Body of pancreas (tissue), 4 donors: Measurements from ENCODE around the gene VSX1.

ENCODE experiments used
- POLR2A ChIP-seq, 3 donors: fragments of 450-650 bp; IDR thresholded peaks; one replicate each; pipeline ENCODE4 v1.6.1; 2016; ENCODE audit warnings: antibody characterized with exemption in 3 of 3, mild to moderate bottlenecking in 2 of 3
- TF ChIP-seq, protein P1 (sequence below), 7 experiments: fragments of 450-650 bp in 4 of 7; fragments of 200-600 bp in 3 of 7; sonication (generic) in 3 of 7; IDR thresholded peaks; one replicate each; pipeline ENCODE4 v1.5.1; 2016 to 2019; ENCODE audit warnings: antibody characterized with exemption in 7 of 7

DNA sequence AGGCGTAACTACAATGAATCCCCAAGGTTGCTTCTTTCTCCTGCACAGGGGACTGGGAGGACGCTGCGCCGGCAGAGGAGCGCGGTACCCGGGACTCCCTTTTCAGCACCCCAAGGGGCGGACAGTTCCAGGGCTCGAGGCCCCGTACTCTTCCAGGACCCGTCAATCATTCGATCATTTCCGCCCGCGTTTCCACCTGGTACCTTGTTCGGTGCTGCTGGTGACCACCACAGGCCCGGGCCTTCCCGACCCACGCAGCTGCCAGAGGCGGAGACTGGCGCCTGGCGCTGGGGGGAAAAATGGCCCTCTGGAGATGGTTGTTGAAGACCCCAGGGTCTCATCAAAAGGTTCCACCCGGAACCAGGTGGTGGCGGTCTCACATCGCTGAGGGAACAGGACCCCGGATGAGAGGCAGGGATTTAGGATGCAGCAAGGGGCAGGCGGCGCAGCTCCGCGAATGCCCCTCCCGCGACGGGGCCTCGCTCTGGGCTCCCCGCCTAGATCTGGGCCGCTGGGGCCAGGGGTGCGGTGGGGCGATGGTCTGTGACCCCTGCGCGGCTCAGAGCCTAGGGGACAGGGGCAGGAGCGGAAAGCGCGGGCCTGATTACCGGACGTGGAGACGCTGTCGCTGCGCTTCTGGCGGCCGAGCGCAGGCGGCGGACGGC lies 744 bp downstream of the VSX1 start:
- TF ChIP-seq, protein P1, sequence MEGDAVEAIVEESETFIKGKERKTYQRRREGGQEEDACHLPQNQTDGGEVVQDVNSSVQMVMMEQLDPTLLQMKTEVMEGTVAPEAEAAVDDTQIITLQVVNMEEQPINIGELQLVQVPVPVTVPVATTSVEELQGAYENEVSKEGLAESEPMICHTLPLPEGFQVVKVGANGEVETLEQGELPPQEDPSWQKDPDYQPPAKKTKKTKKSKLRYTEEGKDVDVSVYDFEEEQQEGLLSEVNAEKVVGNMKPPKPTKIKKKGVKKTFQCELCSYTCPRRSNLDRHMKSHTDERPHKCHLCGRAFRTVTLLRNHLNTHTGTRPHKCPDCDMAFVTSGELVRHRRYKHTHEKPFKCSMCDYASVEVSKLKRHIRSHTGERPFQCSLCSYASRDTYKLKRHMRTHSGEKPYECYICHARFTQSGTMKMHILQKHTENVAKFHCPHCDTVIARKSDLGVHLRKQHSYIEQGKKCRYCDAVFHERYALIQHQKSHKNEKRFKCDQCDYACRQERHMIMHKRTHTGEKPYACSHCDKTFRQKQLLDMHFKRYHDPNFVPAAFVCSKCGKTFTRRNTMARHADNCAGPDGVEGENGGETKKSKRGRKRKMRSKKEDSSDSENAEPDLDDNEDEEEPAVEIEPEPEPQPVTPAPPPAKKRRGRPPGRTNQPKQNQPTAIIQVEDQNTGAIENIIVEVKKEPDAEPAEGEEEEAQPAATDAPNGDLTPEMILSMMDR (IDR thresholded peaks at IDR 0.05) = no peak
- no peak for TF ChIP-seq POLR2A (IDR thresholded peaks at IDR 0.05)
